Common myeloid progenitor, CD34-positive (primary cell): ENCODE results near the gene OXT.
"Not testable (repeated sequence)": the region's sequence is repeated elsewhere in the genome, so short reads cannot be mapped to it uniquely, and the experiment has no call there.

Source experiments
- CTCF ChIA-PET: fragments of 350-600 bp; sonication (Branson Sonifier 250); formaldehyde crosslinking; loops from one replicate; lab custom pipeline; 2021; ENCODE audit warnings: antibody characterized with exemption; lab: Charles Lee
- POLR2A ChIA-PET: fragments of 350-600 bp; sonication (Branson Sonifier 250); formaldehyde crosslinking; loops from one replicate; lab custom pipeline; 2021; ENCODE audit warnings: antibody characterized with exemption; lab: Charles Lee
- DNase-seq, 3 donors: peaks; one replicate each; pipeline versions ENCODE4 v3.0.0 to v3.0.0-alpha.2; 2013
- H3K27ac ChIP-seq, 2 experiments: 1 replicate in 1 of 2; 2 replicates in 1 of 2; pipeline ENCODE4 v1.7.0; 2013; ENCODE audit warnings: inconsistent platforms in 2 of 2, low read length in 2 of 2, mild to moderate bottlenecking in 2 of 2, low read depth in 1 of 2, moderate library complexity in 1 of 2; ENCODE audit not compliant: severe bottlenecking in 2 of 2, insufficient read depth in 1 of 2, poor library complexity in 1 of 2
- H3K27me3 ChIP-seq, 5 experiments: replicated peaks in 2 of 5; 1 replicate in 3 of 5; 2 replicates in 2 of 5; pipeline versions ENCODE4 v1.6.1 to v1.7.0; 2013; ENCODE audit warnings: low read length in 4 of 5, mild to moderate bottlenecking in 2 of 5, moderate library complexity in 2 of 5, inconsistent platforms in 1 of 5; ENCODE audit not compliant: insufficient read depth in 5 of 5, control insufficient read depth in 4 of 5
- H3K36me3 ChIP-seq, 4 experiments: 1 replicate in 2 of 4; 2 replicates in 2 of 4; pipeline versions ENCODE4 v1.6.1 to v1.7.0; 2013; ENCODE audit warnings: low read length in 3 of 4, control low read depth in 1 of 4, mild to moderate bottlenecking in 1 of 4; ENCODE audit not compliant: control insufficient read depth in 4 of 4, insufficient read depth in 4 of 4
- H3K4me1 ChIP-seq, 4 experiments: 1 replicate in 3 of 4; 2 replicates in 1 of 4; pipeline versions ENCODE4 v1.6.1 to v1.7.1; 2013; ENCODE audit warnings: low read length in 3 of 4, mild to moderate bottlenecking in 3 of 4, control low read depth in 1 of 4, inconsistent platforms in 1 of 4, moderate library complexity in 1 of 4; ENCODE audit not compliant: control insufficient read depth in 4 of 4, insufficient read depth in 4 of 4; ENCODE audit errors: control extremely low read depth in 1 of 4
- H3K4me3 ChIP-seq, 7 experiments: 1 replicate in 4 of 7; 2 replicates in 3 of 7; pipeline versions ENCODE4 v1.5.1 to v1.7.0; 2013; ENCODE audit warnings: mild to moderate bottlenecking in 7 of 7, low read length in 6 of 7, moderate library complexity in 6 of 7, inconsistent platforms in 2 of 7, low read depth in 2 of 7, control low read depth in 1 of 7; ENCODE audit not compliant: insufficient read depth in 4 of 7, control insufficient read depth in 1 of 7; ENCODE audit errors: extremely low read depth in 1 of 7
- H3K9me3 ChIP-seq, 5 experiments: 1 replicate in 4 of 5; 2 replicates in 1 of 5; pipeline versions ENCODE4 v1.6.1 to v1.7.1; 2013; ENCODE audit warnings: low read length in 4 of 5, mild to moderate bottlenecking in 2 of 5, inconsistent platforms in 1 of 5, low read depth in 1 of 5, moderate library complexity in 1 of 5; ENCODE audit not compliant: control insufficient read depth in 4 of 5, insufficient read depth in 2 of 5; ENCODE audit errors: control extremely low read depth in 1 of 5
- WGBS: methylation state at CpG from one replicate; pipeline ENCODE4 v1.1.5; 2013; ENCODE audit not compliant: insufficient coverage; 5-methylcytosine and 5-hydroxymethylcytosine counted together

Gene OXT

GRCh38 chr20:3070725-3071124 lies 695 bp upstream of the OXT start:
- ChIA-PET CTCF (interaction anchor here (0.8 to 9.7 kb wide), 7 partner anchors 14 to 87 kb away, joined by 3 to 64 read pairs (median 5); partner anchors contain the start of gene AVP), POLR2A (no interaction called here)
- H3K4me1 ChIP-seq: peaks cover 0 to 43% (median 32%) of the 10 kb centered on the region in 4 experiments
- H3K27me3 ChIP-seq: no peaks in the 10 kb centered on the region
- 93% methylated on average over 2 of the region's 4 CpGs for WGBS
- no peaks in the 10 kb centered on the region for H3K9me3 ChIP-seq
- H3K27ac ChIP-seq: no peak overlapping the region
- DNase-seq: no peak
- peaks cover 4 to 15% (median 6%) of the 10 kb centered on the region in 4 experiments for H3K36me3 ChIP-seq
- H3K4me3 ChIP-seq: peak overlapping the region in 4 of 7 experiments; percentile 49 to 86 (median 74)

DNA sequence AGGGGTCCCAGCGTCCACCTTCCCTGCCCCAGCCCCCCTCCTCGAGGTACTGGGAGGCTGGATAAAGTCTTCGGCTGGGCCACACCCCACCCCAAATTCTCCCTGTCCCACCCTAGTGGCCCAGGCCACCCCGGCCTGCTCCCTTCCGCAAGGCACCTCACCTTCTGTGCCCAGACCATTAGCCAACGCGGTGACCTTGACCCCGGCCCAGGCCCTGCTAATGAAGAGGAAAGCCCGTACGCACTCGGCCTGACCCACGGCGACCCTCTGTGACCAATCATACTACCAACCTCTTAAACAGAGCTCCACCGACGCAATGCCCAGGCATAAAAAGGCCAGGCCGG lies 182 bp upstream of the OXT start:
- ChIA-PET CTCF (interaction anchor here (0.9 to 9.7 kb wide), 4 partner anchors 15 to 44 kb away, joined by 3 to 64 read pairs (median 12); no protein-coding TSS in a partner anchor), POLR2A (interaction anchor here (1.0 to 2.5 kb wide), 2 partner anchors 21 to 91 kb away, joined by 3 to 13 read pairs; no protein-coding TSS in a partner anchor)
- Histone ChIP-seq H3K9me3 (no peaks in the 10 kb centered on the region), H3K36me3 (peaks cover 4 to 15% (median 6%) of the 10 kb centered on the region in 4 experiments), H3K4me1 (peaks cover 0 to 48% (median 33%) of the 10 kb centered on the region in 4 experiments), H3K27me3 (no peaks in the 10 kb centered on the region), H3K27ac (peak overlapping the region in 1 of 2 experiments; percentile 43), H3K4me3 (peak overlapping the region; percentile 19 to 86 (median 64))
- DNase-seq: no peak
- WGBS: 33% methylated on average over 11 of the region's 16 CpGs

DNA sequence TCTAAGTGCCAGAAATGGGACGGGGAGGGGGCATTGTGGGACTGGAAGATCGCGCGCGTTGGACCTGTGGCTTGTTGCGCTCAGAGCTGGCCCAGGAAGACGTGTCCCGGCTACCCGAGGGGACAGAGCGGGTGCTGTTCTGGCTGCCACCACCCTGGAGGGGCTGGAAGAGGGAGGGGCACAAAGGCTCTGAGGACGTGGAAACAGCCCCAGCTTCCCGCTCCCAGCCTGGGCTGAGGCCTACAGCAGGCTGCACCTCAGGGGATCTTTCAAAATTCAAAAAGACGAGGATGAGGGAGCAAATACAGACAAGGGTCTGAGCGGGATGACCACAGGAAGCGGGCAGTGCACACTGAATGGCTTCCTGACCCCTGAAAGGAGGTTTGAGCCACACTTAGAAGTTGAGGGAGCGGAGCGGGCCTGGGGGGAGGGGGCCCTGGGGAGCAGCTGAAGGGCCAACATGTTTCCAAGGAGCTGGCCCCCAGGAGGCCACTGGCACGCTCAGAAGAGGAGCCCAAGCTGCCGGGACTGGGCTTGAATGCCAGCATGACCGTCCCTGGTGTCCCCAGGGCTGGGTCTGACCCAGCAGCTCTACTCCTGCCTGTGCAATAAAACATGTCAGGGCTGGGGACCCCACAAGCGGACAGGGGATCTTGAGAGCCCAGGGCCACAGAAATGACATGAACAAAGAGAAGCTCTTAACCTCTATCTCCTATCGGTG lies 1.3 kb downstream of the OXT start:
- CTCF ChIA-PET: interaction anchor here (0.7 to 9.7 kb wide), 4 partner anchors 13 to 47 kb away, joined by 3 to 64 read pairs (median 4); no protein-coding TSS in a partner anchor
- peak overlapping the region in 1 of 2 experiments; percentile 14 for H3K27ac ChIP-seq

GRCh38 chr20:3073251-3073643 lies 1.8 kb downstream of the OXT start:
- peaks cover 2 to 64% (median 48%) of the 10 kb centered on the region in 4 experiments for H3K4me1 ChIP-seq
- ChIA-PET POLR2A (interaction anchor here (2.5 kb wide), 1 partner anchor 19 kb away, joined by 13 read pairs; no protein-coding TSS in a partner anchor), CTCF (interaction anchor here (1.0 to 9.7 kb wide), 3 partner anchors 17 to 46 kb away, joined by 3 to 64 read pairs (median 4); no protein-coding TSS in a partner anchor)
- H3K4me3 ChIP-seq, H3K27me3 ChIP-seq, H3K36me3 ChIP-seq, H3K27ac ChIP-seq, DNase-seq, H3K9me3 ChIP-seq: not testable (repeated sequence)
- 95% methylated on average over 8 of the region's 8 CpGs for WGBS

More for the DNA sequence above, 1.3 kb downstream of the OXT start:
- DNase-seq: no peak
- peaks cover 0 to 59% (median 46%) of the 10 kb centered on the region in 4 experiments for H3K4me1 ChIP-seq
- WGBS: 89% methylated on average over 20 of the region's 22 CpGs
- no peaks in the 10 kb centered on the region for H3K27me3 ChIP-seq
- peaks cover 3 to 10% (median 5%) of the 10 kb centered on the region in 4 experiments for H3K36me3 ChIP-seq
- H3K4me3 ChIP-seq: peak overlapping the region in 4 of 7 experiments; percentile 64 to 86 (median 74)
- POLR2A ChIA-PET: interaction anchor here (2.5 kb wide), 1 partner anchor 20 kb away, joined by 13 read pairs; no protein-coding TSS in a partner anchor
- H3K9me3 ChIP-seq: no peaks in the 10 kb centered on the region

- Histone ChIP-seq H3K36me3 (no peaks in the 10 kb centered on the region), H3K4me3 (peak overlapping the region in 2 of 7 experiments; percentile 3 to 39), H3K9me3 (no peaks in the 10 kb centered on the region), H3K27ac (no peak overlapping the region), H3K27me3 (no peaks in the 10 kb centered on the region), H3K4me1 (peaks cover 2 to 67% (median 50%) of the 10 kb centered on the region in 4 experiments)
- peak in 2 of 3 donors; percentile 37 to 56 for DNase-seq
- WGBS: 3% methylated on average over 5 of the region's 6 CpGs
- POLR2A ChIA-PET: no interaction called here
- CTCF ChIA-PET: interaction anchor here (0.6 to 9.7 kb wide), 6 partner anchors 10 to 40 kb away, joined by 3 to 64 read pairs (median 4); no protein-coding TSS in a partner anchor
Observed at GRCh38 chr20:3074812-3075211, 3.4 kb downstream of the OXT start.

DNA sequence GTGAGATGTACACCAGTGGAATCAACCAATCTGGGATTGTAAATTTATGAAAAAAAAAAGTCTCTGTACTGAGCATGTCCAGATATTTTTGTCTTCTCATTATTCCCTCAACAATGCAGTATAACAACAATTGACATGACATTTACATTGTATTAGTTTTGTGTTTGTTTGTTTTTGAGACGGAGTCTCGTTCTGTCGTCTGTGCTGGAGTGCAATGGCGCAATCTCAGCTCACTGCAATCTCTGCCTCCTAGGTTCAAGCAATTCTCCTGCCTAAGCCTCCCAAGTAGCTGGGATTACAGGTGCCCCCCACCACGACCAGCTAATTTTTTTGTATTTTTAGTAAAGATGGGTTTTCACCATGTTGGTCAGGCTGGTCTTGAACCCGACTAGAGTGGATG lies 3.9 kb downstream of the OXT start:
- Histone ChIP-seq H3K4me1 (peaks cover 2 to 72% (median 50%) of the 10 kb centered on the region in 4 experiments), H3K4me3 (peak overlapping the region in 1 of 7 experiments; percentile 3)
- DNase-seq, H3K9me3 ChIP-seq, H3K27me3 ChIP-seq, H3K36me3 ChIP-seq, H3K27ac ChIP-seq, POLR2A ChIA-PET: not testable (repeated sequence)
- CTCF ChIA-PET: interaction anchor here (1.0 to 9.7 kb wide), 5 partner anchors 10 to 40 kb away, joined by 3 to 64 read pairs (median 5); no protein-coding TSS in a partner anchor
- WGBS: 100% methylated on average over 5 of the region's 6 CpGs
